T-cell (primary cell): ENCODE results near the gene BCL10. TPM values are rescaled to one million over a fixed set of nuclear protein-coding genes. Genes with fewer than 3 reads are reported as not detected.

Experiments used
- ATAC-seq, 4 experiments: fragments of 200-7000 bp in 3 of 4; fragments of 150-1000 bp in 1 of 4; cut with Tn5 transposase; replicated peaks in 1 of 4; 1 replicate in 3 of 4; 2 replicates in 1 of 4; pipeline ENCODE4 v1.10.0; 2021; ENCODE audit warnings: moderate library complexity in 3 of 4, mild to moderate bottlenecking in 2 of 4, moderate number of reproducible peaks in 1 of 4
- CTCF ChIA-PET, 2 donors: fragments of 300-600 bp; sonication (Branson Sonifier 250); formaldehyde crosslinking; loops; one replicate each; lab custom pipeline; 2022; ENCODE audit warnings: antibody characterized with exemption in 2 of 2; lab: Charles Lee
- POLR2A ChIA-PET, 2 donors: fragments of 300-600 bp; sonication (Branson Sonifier 250); formaldehyde crosslinking; loops; one replicate each; lab custom pipeline; 2022; ENCODE audit warnings: antibody characterized with exemption in 2 of 2; lab: Charles Lee
- DNase-seq, 35 experiments: peaks; one replicate each; pipeline versions ENCODE4 v3.0.0 to v3.0.0-alpha.2; 2013 to 2023
- H3K27ac ChIP-seq: one replicate; pipeline ENCODE4 v1.5.1; 2013; ENCODE audit warnings: low read length
- H3K27me3 ChIP-seq, 2 experiments: replicated peaks in 1 of 2; 1 replicate in 1 of 2; 2 replicates in 1 of 2; pipeline versions ENCODE4 v1.6.1 to v1.7.0; 2013; ENCODE audit warnings: low read length in 1 of 2, mixed read lengths in 1 of 2; ENCODE audit not compliant: control insufficient read depth in 2 of 2, insufficient read depth in 2 of 2; ENCODE audit errors: extremely low read depth in 1 of 2
- H3K36me3 ChIP-seq, 2 donors: 1 replicate in 1 of 2; 2 replicates in 1 of 2; pipeline versions ENCODE4 v1.6.1 to v1.7.0; 2013; ENCODE audit warnings: low read length in 1 of 2; ENCODE audit not compliant: control insufficient read depth in 2 of 2, insufficient read depth in 1 of 2; ENCODE audit errors: extremely low read depth in 1 of 2
- H3K4me1 ChIP-seq, 2 experiments: 1 replicate in 1 of 2; 2 replicates in 1 of 2; pipeline versions ENCODE4 v1.6.1 to v1.7.0; 2013; ENCODE audit warnings: low read length in 2 of 2, mixed read lengths in 1 of 2; ENCODE audit not compliant: insufficient read depth in 2 of 2, control insufficient read depth in 1 of 2; ENCODE audit errors: extremely low read depth in 1 of 2
- H3K4me3 ChIP-seq, 2 donors: 1 replicate in 1 of 2; 2 replicates in 1 of 2; pipeline versions ENCODE4 v1.5.1 to v1.7.0; 2013; ENCODE audit warnings: mild to moderate bottlenecking in 2 of 2, low read length in 1 of 2, moderate library complexity in 1 of 2; ENCODE audit not compliant: control insufficient read depth in 1 of 2; ENCODE audit errors: extremely low read depth in 1 of 2
- H3K9me3 ChIP-seq: 2 replicates; pipeline ENCODE4 v1.7.0; 2013
- H3K27ac Mint-ChIP-seq, 2 donors: one replicate each; pipeline ENCODE4 v1.8.0; 2020 to 2021; ENCODE audit warnings: mild to moderate bottlenecking in 2 of 2, mixed read lengths in 2 of 2
- H3K27me3 Mint-ChIP-seq, 2 donors: one replicate each; pipeline ENCODE4 v1.8.0; 2021 to 2022; ENCODE audit warnings: mixed read lengths in 2 of 2
- H3K36me3 Mint-ChIP-seq: one replicate; pipeline ENCODE4 v1.8.0; 2021; ENCODE audit warnings: mixed read lengths
- H3K4me1 Mint-ChIP-seq, 3 donors: one replicate each; pipeline ENCODE4 v1.8.0; 2020 to 2022; ENCODE audit warnings: mixed read lengths in 3 of 3, mild to moderate bottlenecking in 1 of 3
- H3K4me3 Mint-ChIP-seq, 3 donors: one replicate each; pipeline ENCODE4 v1.8.0; 2020 to 2022; ENCODE audit warnings: mild to moderate bottlenecking in 3 of 3, mixed read lengths in 3 of 3, moderate library complexity in 3 of 3
- H3K9me3 Mint-ChIP-seq, 3 donors: one replicate each; pipeline ENCODE4 v1.8.0; 2020 to 2022; ENCODE audit warnings: mixed read lengths in 3 of 3
- WGBS: methylation state at CpG from one replicate; pipeline ENCODE4 v1.1.5; 2013; ENCODE audit warnings: missing lambda C conversion rate; ENCODE audit not compliant: insufficient coverage; 5-methylcytosine and 5-hydroxymethylcytosine counted together
- total RNA-seq, 35 experiments: library from RNA in 6 of 35; stranded (reverse) in 6 of 35; fragments of 120-200 nt in 1 of 35; gene quantifications; one replicate each; pipeline versions ENCODE4 v1.2.1 to v1.2.4 and lab custom pipeline; 2013 to 2026

BCL10 gene
- total RNA-seq, 5 donors from 2014 or later (not counting 1 experiment from before 2014, with no cell fraction given), result 25.8 to 40.0 (median 28.0) TPM

GRCh38 chr1:85276978-85277639 lies 677 bp upstream of the BCL10 start:
- DNase-seq, result no peak
- no peak for ATAC-seq
- peaks cover 2 to 6% of the 10 kb centered on the region in 2 donors for H3K36me3 ChIP-seq
- H3K4me3 Mint-ChIP-seq, result peak overlapping the region; percentile 83 to 88 (median 86)
- H3K4me3 ChIP-seq, result peak overlapping the region; percentile 66 to 68
- H3K36me3 Mint-ChIP-seq, result peaks cover 11% of the 10 kb centered on the region
- ChIA-PET CTCF (interaction anchor here (0.6 to 4.4 kb wide), 14 partner anchors 14 to 1139 kb away, joined by 3 to 65 read pairs (median 6); partner anchors contain the start of gene C1orf52 (in 2 of the 2)), POLR2A (interaction anchor here (0.6 to 2.4 kb wide), 11 partner anchors 18 to 1805 kb away, joined by 3 to 20 read pairs (median 5); partner anchors contain the start of genes C1orf52 (in 2 of the 2) and CTBS (in 1 of the 2))
- 0% methylated on average over 2 of the region's 11 CpGs for WGBS
- H3K9me3 Mint-ChIP-seq, result no peaks in the 10 kb centered on the region
- peak overlapping the region; percentile 86 to 93 for H3K27ac Mint-ChIP-seq
- no peaks in the 10 kb centered on the region for H3K27me3 Mint-ChIP-seq
- H3K27me3 ChIP-seq, result no peaks in the 10 kb centered on the region
- peaks cover 45 to 55% (median 51%) of the 10 kb centered on the region in 3 donors for H3K4me1 Mint-ChIP-seq
- peaks cover 10 to 14% of the 10 kb centered on the region in 2 experiments for H3K4me1 ChIP-seq
- H3K9me3 ChIP-seq, result no peaks in the 10 kb centered on the region
- peak overlapping the region; percentile 87 for H3K27ac ChIP-seq

- POLR2A ChIA-PET, result interaction anchor here (0.5 to 2.4 kb wide), 13 partner anchors 12 to 770 kb away, joined by 3 to 24 read pairs (median 4); partner anchors contain the start of genes C1orf52 (in 2 of the 2), GNG5 (in 1 of the 2), SPATA1 (in 1 of the 2) and SYDE2 (in 1 of the 2)
- Mint-ChIP-seq H3K4me3 (peak overlapping the region; percentile 83 to 88 (median 86)), H3K36me3 (peaks cover 16% of the 10 kb centered on the region), H3K27ac (peak overlapping the region; percentile 80 to 94), H3K27me3 (no peaks in the 10 kb centered on the region), H3K4me1 (peaks cover 56 to 68% (median 63%) of the 10 kb centered on the region in 3 donors), H3K9me3 (no peaks in the 10 kb centered on the region)
- H3K9me3 ChIP-seq, result no peaks in the 10 kb centered on the region
- ATAC-seq (no peak), DNase-seq (peak in 24 of 35 experiments; percentile 3 to 66 (median 19))
- peaks cover 2 to 17% of the 10 kb centered on the region in 2 donors for H3K36me3 ChIP-seq
- peak overlapping the region; percentile 87 for H3K27ac ChIP-seq
- H3K4me1 ChIP-seq, result peaks cover 10 to 14% of the 10 kb centered on the region in 2 experiments
- CTCF ChIA-PET, result interaction anchor here (0.5 to 4.4 kb wide), 12 partner anchors 14 to 1132 kb away, joined by 3 to 65 read pairs (median 8); partner anchors contain the start of genes C1orf52 (in 2 of the 2) and PRKACB (in 1 of the 2)
- H3K4me3 ChIP-seq, result peak overlapping the region; percentile 68 to 100
- 0% methylated on average over 7 of the region's 13 CpGs for WGBS
- H3K27me3 ChIP-seq, result no peaks in the 10 kb centered on the region
These were observed 674 bp downstream of the BCL10 start for GRCh38 chr1:85275701-85276214.

DNA sequence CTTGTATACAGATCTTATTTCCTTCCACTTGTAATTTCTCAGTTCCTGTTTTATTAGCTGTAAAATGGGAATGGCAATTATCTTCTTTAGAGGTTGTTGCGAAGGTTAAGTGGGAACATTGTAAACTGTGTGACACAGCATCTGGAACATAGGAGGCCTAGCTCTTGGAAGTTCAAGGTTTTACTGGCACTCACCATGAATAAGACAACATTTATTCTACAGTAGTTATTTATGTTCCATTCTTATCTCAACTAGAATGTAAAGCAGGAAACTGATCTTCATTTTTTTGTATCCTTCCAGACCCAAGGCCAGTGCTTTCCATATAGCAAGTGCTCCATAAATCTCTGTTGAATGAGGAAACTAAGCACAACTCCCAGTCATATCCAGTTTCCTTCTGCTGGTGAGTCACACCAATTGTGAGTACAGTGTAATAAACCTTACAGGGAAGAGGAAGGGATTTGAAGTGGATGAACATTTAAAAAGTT lies 1.4 kb downstream of the BCL10 start:
- no CpG with 5 or more reads among the region's 1 CpG for WGBS
- Histone ChIP-seq H3K36me3 (peaks cover 2 to 24% of the 10 kb centered on the region in 2 donors), H3K27ac (peak overlapping the region; percentile 87), H3K9me3 (no peaks in the 10 kb centered on the region), H3K4me1 (peaks cover 10 to 14% of the 10 kb centered on the region in 2 experiments), H3K4me3 (peak overlapping the region; percentile 68 to 100), H3K27me3 (no peaks in the 10 kb centered on the region)
- ChIA-PET CTCF (interaction anchor here (0.6 to 4.4 kb wide), 8 partner anchors 14 to 1131 kb away, joined by 3 to 65 read pairs (median 20); partner anchors contain the start of genes C1orf52 (in 2 of the 2) and PRKACB (in 1 of the 2)), POLR2A (interaction anchor here (0.5 to 2.4 kb wide), 9 partner anchors 11 to 433 kb away, joined by 3 to 20 read pairs (median 4); partner anchors contain the start of genes C1orf52 (in 2 of the 2), SYDE2 (in 1 of the 2) and ZNHIT6 (in 1 of the 2))
- peaks cover 60 to 72% (median 66%) of the 10 kb centered on the region in 3 donors for H3K4me1 Mint-ChIP-seq
- H3K9me3 Mint-ChIP-seq, result no peaks in the 10 kb centered on the region
- peaks cover 19% of the 10 kb centered on the region for H3K36me3 Mint-ChIP-seq
- ATAC-seq (no peak), DNase-seq (peak in 1 of 35 experiments; percentile 14)
- H3K4me3 Mint-ChIP-seq, result peak overlapping the region; percentile 83 to 88 (median 86)
- H3K27me3 Mint-ChIP-seq, result no peaks in the 10 kb centered on the region
- peak overlapping the region; percentile 80 to 94 for H3K27ac Mint-ChIP-seq

- H3K4me1 Mint-ChIP-seq, result peaks cover 66% of the 10 kb centered on the region in 3 donors
- H3K27ac ChIP-seq, result peak overlapping the region; percentile 9
- H3K9me3 Mint-ChIP-seq, result no peaks in the 10 kb centered on the region
- H3K4me1 ChIP-seq, result peaks cover 10 to 14% of the 10 kb centered on the region in 2 experiments
- peaks cover 2 to 38% of the 10 kb centered on the region in 2 donors for H3K36me3 ChIP-seq
- POLR2A ChIA-PET, result interaction anchor here in 1 of 2 donors (2.3 kb wide), 1 partner anchor 14 kb away, joined by 10 read pairs; the partner anchor contains the start of gene C1orf52
- H3K4me3 ChIP-seq, result no peak overlapping the region
- peaks cover 30% of the 10 kb centered on the region for H3K36me3 Mint-ChIP-seq
- no peaks in the 10 kb centered on the region for H3K27me3 Mint-ChIP-seq
- DNase-seq, result no peak
- H3K27ac Mint-ChIP-seq, result peak overlapping the region; percentile 4 to 30
- no peaks in the 10 kb centered on the region for H3K9me3 ChIP-seq
- no peaks in the 10 kb centered on the region for H3K27me3 ChIP-seq
- CTCF ChIA-PET, result interaction anchor here in 1 of 2 donors (1.1 to 4.3 kb wide), 4 partner anchors 10 to 329 kb away, joined by 5 to 40 read pairs (median 11); partner anchors contain the start of gene C1orf52
- H3K4me3 Mint-ChIP-seq, result peak overlapping the region in 1 of 3 donors; percentile 83
- ATAC-seq, result no peak
These were observed 3.0 kb downstream of the BCL10 start for GRCh38 chr1:85273397-85273796.

- H3K4me1 Mint-ChIP-seq, result peaks cover 40 to 42% (median 41%) of the 10 kb centered on the region in 3 donors
- Histone ChIP-seq H3K36me3 (peaks cover 2 to 57% of the 10 kb centered on the region in 2 donors), H3K27me3 (no peaks in the 10 kb centered on the region), H3K27ac (no peak overlapping the region), H3K9me3 (no peaks in the 10 kb centered on the region), H3K4me1 (no peaks in the 10 kb centered on the region), H3K4me3 (no peak overlapping the region)
- 100% methylated on average over 2 of the region's 5 CpGs for WGBS
- ChIA-PET CTCF (interaction anchor here (0.7 to 4.3 kb wide), 7 partner anchors 9 to 747 kb away, joined by 4 to 40 read pairs (median 8); partner anchors contain the start of gene C1orf52 (in 2 of the 2)), POLR2A (interaction anchor here in 1 of 2 donors (0.6 kb wide), 1 partner anchor 1757 kb away, joined by 3 read pairs; no protein-coding TSS in a partner anchor)
- no peak overlapping the region for H3K4me3 Mint-ChIP-seq
- DNase-seq (no peak), ATAC-seq (no peak)
- no peaks in the 10 kb centered on the region for H3K27me3 Mint-ChIP-seq
- peaks cover 37% of the 10 kb centered on the region for H3K36me3 Mint-ChIP-seq
- H3K27ac Mint-ChIP-seq, result peak overlapping the region; percentile 11 to 25
- H3K9me3 Mint-ChIP-seq, result no peaks in the 10 kb centered on the region
These were observed 7.4 kb downstream of the BCL10 start for GRCh38 chr1:85268801-85269585.
